NCI-H526 treated with DMSO at 0.1 percent for 48 hours (cell line): ENCODE data around the gene VPS13A.

Experiments
- DNase-seq: peaks from one replicate; lab custom pipeline; 2025; lab: John Stamatoyannopoulos, UW

VPS13A gene

DNA sequence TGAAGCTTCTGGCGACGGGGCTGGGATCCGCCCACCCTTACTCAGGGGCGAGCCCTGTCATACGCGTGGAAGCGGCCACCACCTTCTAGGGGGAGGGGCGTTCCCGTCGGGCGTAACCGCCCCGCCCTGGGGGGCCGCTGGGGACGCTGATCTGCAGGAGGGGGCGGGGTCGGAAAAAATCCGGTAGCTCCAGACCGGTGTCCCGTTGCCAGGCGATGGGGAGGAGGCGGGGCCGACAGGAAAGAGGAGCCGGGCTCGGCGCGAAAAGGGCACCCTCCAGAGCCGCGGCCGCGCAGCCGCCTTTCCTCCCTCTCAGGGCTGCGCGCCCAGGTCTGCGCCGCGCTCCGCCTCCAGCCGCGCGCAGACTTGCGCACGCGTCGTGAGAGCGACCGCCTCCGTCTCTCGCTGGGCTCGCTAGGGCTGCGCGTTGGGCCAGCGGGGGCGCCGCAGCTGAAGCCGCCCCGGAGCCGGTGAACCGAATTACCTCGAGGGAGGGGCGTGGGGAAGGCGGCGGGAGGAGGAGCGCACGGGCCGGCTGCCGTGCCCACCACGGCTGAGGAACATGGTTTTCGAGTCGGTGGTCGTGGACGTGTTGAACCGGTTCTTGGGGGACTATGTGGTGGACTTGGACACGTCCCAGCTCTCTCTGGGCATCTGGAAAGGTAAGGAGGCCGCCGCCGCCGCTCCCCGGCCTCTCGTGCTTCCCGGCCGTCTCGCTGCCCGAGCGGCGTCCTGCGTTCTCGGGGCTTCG is at the start of gene VPS13A:
TSS of gene VPS13A (plus strand) at position 392 of the 751 bp plus-strand sequence. CDS start at position 563, 171 bp downstream.
- DNase-seq, result peak; percentile 74

DNA sequence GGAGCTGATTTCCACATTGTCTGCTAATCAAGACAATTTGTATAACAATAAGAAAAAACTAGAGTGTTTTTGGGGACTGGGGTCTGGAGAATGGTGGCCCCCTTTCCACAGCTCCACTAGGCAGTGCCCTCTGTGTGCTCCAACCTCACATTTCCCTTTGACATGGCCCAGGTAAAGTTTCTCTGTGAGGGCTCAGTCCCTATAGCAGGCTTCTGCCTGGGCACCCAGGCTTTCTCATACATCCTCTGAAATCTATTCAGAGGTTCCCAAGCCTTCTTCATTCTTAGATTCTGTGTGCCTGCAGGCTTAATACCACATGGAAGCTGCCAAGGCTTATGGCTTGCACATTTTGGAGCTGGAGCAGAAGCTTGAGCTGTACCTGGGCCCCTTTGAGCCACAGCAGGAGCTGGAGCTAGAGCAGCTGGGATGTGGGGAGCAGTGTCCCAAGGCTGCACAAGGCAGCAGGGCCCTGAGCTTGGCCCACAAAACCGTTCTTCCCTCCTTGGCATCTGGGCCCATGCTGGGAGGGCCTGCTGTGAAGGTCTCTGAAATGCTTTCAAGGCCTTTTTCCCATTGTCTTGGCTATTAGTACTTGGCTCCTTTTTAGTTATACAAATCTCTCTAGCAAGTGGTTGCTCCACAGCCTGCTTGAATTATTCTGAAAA is 49.1 kb upstream of the VPS13A start:
- no peak for DNase-seq

DNA sequence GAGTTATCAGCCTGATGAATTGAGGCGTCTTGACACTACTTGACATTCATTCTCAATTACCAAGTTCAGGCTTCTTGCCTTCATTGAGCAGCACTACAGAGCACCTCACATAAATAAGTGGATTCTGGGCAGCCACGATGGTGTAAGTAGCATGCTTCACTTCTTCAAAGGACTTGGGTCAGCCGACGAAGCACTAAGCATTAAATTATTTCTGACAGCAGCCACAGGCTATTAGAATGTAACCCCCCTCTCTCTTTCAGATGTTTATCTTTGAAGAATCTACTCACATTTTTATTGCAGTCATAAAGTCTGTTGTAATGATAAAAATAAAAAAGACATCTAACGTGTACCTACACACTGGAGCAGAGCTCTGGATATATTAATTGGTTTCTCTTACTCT is 45.9 kb upstream of the VPS13A start:
- DNase-seq, result no peak

DNA sequence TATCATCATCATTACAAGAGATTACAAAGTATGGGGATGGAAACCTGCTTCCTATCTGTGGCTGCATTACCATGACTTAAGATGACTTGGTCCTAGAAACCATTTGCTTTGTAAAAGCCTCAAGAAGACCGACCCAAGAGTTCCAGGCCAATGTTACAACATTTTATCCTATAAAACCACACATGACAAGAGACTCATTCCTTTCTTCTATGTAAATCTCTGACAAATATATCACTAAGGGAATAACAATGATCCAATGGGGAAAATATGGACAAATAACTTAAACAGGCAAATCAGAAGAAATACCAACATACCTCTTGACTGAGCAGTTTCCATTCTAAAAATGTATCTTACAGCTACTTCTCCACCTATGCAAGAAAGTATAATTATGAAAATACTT is 44.3 kb upstream of the VPS13A start:
- DNase-seq, result no peak

DNA sequence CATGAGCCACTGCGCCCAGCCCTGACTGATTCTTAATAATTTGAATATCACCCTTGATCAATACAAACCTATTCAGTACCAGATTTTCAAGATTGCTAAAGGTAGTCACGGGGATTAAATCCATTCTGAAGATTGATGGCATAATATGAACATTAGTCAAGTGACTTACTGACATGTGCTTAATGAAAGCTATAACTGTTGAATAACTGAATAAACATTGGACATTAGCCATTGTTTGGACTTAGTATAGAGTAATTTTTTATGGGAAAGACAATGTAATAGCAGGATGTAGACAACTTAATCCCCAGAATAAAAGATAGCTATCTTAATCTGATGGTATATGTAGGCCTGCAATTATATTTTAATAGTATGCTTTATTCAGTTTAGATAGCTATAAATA is 35.0 kb upstream of the VPS13A start:
- no peak for DNase-seq

DNA sequence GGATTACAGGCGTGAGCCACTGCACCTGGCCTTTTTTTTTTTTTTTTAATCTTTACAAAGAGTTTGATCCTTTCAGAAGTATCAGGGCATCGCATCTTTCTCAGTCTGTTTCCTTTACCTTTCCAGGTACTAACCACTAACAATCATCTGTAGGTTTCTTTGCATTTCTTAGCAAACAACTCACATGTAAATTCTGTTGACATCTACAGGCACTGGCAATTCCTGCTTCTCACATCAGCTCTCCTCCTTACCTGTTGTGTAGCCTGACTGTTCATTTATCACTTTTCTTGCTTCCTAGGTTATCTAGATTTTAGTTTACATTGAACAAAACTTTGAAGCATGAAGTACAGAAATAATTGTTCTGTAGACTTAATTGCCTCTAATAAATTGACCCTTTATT is 27.5 kb upstream of the VPS13A start:
- no peak for DNase-seq

DNA sequence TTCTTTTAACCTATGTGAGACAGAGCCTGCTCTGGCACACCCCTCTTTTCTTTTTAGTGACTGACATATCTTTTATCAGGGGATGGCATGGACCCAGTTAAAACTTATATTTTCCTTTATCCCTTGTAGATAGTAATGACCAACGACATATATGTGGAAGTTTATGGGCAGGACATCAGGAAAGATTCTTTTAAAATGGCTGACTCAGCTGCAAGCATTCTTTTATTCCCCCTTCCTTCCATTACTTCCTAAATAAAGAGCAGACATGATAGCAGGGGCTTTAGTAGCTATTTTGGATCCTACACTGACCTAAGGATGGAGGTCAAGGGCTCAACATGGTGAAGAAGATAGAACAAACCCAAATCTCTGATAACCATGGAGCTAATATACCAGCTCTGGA is 25.0 kb upstream of the VPS13A start:
- no peak for DNase-seq

DNA sequence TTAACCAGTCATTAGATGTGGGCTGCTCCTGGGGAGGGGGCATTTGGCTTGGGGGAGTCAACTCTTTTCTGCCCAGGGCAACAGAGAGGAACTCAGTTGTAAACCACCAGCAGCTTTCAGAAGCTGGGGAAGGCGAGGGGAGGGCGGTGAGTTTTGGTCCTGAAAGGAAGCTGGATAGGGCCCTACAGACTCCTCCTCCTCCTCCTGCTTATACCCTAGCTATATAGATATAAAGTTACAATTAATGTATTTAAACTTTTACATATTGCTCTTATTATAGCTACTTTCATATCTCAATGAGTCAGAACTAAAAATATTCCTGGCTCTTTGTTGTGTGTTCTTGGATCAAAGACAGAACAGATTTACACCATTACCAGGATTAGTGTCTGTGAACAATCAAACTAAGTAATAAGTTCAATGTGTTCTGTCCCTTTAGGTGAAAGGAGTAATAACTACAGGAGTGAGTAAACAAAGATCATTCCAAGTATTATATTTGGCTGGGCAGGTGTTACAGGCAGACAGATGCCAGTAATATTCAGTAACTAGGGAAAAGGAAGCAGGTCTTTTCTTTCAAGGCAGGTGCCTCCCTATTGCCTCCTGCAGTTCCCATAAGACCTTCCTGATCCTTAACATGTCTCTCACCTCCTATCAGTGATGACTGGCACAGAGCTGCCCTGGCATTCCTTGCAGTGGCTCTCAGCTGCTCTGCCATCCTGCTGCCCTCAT is 20.5 kb upstream of the VPS13A start:
- no peak for DNase-seq

DNA sequence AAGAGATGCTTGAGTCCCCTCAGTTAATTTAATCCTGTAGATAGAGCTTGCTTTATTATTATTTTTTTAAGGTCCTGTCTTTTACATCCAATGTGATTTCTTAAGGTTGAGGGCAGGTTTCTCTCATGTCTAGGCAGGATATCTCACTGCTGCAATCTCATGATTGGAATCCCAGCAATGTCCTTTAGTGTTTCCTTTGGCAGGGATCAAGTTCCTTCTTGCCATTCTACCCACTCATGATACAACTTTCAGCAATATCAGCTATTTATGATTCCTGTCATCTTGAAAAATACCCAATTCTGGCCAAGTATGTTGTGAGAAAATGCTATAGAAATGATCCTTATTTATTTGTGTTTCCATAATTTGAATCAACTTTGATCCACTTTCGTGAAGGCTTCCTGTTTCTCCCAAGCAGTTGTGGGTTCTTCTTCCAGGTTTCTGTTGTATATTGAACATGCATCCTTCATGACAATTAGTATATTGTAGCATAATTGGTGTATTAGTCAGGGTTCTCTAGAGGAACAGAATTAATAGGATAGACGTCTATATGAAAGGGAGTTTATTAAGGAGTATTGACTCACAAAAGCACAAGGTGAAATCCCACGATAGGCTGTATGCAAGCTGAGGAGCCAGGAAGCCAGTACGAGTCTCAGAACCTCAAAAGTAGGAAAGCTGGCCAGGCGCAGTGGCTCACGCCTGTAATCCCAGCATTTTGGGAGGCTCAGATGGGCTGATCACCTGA is 18.4 kb upstream of the VPS13A start:
- no peak for DNase-seq

DNA sequence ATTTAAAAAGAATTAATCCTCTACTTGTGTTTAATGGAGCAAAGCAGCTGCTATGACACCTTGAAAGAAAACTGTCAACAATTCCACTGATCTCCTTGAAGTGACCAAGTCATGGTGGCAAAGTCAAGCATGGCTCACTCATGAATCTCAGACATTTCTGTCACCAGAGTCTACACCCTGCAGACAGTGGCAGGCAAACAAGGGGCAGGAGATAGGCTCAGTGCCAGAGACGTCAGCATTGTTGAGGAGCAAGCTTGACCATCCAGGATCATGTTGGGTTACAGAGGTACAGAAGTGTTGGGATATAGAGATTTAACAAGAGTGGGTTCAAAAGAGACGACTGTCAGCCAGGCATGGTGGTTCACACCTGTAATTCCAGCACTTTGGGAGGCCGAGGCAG is 16.1 kb upstream of the VPS13A start:
- DNase-seq, result no peak

DNA sequence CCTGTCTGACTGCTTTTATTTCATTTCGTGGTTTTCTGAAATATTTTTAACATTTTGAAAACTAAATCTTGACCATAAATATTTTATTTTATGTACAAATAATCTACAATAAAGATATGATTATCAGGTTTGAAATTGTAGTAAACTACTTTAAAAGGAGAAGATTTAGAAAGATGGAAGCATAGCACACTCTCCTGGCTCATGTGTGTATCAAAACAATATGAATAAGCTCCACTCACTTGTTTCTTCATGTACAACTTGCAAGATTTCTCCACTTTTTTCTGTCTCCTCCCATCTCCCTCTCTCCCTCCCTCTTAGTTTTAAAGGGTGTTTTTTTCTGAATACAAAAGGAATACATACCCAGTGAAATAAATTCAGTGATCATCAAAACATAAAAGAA is 15.4 kb upstream of the VPS13A start:
- no peak for DNase-seq

DNA sequence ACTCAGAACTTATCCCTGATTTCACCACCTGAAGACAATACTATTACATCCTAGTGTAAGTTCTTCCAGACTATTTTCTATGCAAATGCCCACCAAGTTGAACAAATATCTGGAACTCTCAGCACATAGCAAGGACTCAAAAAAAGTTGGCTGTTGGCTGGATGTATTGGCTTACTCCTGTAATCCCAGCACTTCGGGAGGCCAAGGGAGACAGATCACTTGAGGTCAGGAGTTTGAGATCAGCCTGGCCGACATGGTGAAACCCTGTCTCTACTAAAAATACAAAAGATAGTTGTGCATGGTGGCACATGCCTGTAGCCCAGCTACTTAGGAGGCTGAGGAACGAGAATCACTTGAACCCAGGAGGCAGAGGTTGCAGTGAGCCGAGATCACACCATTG is 15.0 kb upstream of the VPS13A start:
- DNase-seq, result no peak

DNA sequence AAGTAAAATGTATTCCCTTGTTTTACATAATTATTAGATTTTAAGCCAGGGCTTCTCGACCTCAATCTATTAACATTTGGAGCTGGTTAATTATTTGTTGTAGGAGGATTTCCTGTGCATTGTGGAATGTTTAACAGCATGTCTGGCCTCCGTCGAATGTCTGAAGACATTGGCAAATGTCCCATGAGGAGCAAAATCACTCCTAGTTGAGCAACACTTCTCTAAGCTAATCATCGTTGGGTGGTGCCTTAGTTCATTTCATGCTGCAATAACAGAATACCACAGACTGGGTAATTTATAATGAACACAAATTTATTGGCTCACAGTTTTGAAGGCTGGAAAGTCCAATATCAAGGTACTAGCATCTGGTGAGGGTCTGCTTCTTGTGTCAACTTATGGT is 13.4 kb upstream of the VPS13A start:
- no peak for DNase-seq

DNA sequence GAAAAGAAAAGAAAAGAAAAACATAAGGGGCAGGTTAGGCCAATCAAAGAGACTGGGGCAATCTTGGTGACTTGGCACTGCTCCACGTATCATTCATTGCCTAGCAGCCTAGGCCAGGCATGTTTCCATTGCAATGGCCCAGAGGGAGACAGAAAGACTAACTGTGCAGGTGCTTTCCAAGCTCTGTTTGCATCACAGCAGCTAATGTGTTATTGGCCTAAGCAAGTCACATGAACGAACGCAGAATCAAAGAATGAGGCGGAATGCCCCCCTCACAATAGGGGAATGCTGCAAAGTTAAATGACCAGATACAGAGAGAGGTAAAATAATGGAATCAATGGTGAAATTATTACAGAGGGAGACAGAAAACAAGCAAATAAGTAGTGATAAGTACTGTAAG is 11.1 kb upstream of the VPS13A start:
- no peak for DNase-seq

DNA sequence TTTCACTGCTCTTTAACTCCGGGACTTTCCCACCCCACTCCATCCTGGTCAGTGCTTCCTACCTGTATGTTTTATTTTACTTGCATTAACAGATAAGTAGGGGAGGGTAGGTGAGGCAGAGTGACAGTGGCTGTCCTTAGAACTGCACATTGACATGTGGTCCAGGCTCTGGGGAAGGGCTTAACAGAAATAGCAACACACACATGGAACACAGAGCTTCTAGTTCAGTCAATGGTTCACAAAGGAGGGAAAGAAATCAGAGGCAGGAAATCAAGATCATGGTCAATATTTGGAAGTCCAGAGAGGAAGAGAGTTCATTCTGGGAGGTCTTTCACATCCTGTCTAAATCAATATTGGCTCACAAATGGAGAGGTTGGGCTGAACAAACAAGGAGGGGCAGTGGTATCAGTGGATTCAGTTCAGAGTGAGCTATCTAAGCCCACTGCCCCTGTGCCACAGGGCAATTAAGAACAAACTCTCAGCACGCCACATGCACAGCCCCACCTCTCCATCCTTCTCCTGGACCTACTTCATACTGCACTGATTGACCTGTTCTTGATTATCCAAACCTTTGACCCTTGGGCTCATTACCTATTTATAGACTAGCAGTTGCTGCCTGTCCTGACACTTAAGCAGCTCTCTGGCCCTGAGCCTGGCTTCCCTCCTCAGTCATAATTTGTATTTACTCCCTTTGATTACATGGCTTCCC is 6.2 kb upstream of the VPS13A start:
- DNase-seq, result no peak

DNA sequence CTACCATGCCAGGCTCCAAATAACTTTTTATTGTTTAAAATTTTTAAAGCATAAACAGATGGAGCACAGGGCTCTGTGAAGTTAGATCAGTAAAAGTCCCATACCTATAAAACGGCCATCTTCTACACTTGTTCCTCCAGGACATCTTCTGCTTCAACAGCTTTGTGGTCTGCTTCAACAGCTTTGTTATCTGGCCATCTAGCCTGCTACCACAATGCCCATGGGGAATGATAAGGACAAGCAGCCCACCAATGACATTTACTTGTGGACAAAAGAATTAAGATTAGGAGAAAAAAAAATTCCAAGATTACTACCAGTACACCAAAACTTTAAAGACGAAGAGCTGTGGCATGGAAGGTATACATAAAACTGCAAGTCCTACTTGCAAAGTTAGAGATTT is 2.2 kb upstream of the VPS13A start:
- DNase-seq, result no peak

DNA sequence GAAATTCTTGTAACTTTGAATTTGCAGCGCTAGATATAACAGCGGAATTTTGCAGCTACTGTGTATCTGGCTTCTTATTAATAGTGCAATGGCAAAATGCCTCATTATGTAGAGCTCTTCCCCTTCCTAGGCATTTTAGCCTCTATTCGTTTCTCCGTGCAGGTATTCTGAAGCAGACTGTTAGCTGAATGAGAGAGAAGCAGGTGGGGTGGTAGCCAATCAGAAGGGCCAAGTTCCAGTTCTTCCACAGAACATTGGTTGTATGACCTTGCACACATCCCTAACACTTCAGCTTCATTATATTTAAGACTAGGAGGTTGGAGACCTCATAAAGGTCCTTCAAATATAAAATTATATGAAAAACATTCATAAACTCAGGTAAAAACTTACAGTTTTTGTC is 1.2 kb upstream of the VPS13A start:
- no peak for DNase-seq

DNA sequence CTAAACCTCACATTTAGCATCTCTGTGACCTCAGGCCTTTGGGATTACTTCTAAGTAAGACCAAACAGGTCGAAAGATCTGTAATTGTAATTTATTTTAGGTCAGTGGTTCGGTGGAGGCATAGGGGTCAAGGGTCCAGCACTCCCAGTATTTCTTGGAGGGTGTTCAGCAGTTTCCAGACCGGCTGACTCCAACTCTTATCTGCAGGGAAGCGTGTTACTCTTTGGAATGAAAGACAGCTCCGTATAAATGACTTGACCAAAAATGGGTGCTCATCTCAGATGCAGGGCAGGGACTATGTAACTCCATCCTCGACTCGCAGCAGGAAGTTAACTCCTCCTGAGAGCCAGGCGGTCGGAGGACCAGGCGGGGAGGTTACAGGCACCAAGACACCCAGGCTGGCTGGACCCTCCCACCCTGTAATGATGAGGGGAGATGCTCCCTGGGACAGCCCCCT is 620 bp upstream of the VPS13A start:
- DNase-seq, result no peak

DNA sequence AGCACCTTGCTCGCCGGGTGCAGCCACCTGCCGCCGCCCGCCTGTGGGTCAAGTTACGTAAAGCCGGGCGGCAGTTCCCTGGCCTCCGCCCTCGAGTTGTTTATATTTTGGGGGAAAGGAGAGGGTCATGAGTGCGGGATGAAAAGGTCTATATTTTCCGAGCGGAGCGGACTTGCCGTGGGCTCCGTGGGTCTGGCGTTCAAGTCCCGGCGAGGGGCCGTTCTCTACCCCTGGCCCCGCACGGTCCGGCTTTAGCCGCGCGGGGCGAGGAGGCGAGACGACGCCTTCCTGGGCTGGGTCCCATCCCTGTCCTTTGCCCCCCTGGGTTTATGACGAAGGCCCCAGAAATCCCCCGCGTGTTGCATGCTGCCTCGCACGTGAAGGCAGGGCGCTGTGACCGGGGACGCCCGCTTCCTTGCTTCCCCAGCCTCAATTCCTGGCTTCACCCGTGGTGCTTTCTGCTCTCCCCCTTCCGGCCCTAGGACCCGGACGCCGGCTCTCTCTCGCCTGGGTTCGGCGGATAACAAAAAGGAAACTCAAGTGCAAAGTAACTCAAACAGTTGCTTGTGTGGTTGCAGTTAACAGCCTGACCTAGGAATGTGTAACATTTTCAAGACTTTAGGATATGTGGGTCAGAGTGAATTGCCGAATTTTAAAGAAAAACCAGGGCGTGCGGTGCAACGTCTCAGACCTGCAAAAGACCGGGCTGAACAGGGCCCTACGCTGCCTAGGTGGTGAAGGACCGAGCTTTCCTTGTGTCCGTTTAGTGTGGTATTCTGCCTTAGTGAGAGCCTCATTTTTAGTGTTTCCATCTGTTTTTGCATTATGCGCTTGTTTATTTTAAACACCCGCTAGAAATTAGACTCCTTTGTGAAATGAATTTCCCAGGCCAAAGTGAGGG is 810 bp downstream of the VPS13A start:
- peak; percentile 39 for DNase-seq

DNA sequence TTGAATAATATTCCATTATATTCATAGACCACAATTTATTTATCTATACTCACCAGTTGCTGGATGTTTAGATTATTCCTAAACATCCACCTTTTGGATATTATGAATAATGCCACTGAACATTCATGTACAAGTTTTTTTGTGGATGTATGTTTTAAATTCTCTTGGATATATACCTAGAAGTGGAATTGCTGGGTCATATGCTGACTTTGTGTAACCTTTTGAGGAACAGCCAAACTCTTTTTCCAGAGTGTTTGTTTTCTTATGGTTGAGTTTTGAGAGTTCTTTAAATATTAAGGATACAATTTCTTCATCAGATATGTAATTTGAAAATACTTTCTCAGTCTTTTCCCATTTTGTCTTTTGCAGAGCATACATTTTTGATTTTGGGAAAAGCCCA is 2.7 kb downstream of the VPS13A start:
- no peak for DNase-seq

DNA sequence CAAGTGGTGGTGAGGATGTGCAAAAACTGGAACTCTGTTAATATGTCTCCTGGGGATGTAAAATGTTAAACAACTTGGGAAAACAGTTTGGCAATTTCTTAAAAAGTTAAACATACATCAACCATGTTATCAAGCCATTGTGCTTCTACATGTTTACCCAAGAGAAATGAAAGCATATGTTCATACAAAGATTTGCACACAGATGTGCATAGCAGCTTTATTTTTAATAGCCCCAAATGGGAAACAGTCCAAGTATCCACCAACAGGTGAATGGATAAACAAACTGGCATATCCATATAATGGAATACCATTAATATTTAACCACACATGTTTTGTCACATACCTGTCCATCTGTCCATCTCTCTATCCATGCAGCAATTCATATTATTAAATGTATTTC is 6.2 kb downstream of the VPS13A start:
- DNase-seq, result no peak
